HL-60 (cell line): ENCODE results near the gene ISYNA1.
A peak's percentile ranks its signal among the peaks of the same experiment; 100 is the strongest.

ENCODE experiments used
- DNase-seq, 2 experiments: peaks; one replicate each; pipeline ENCODE4 v3.0.0-alpha.2; 2010 to 2020; ENCODE audit warnings: low read depth in 1 of 2, low spot score in 1 of 2
- H3K27ac ChIP-seq: fragments of 250-450 bp; sonication (Bioruptor Pico); replicated peaks from 2 replicates; pipeline ENCODE4 v1.5.1; 2020; ENCODE audit warnings: mild to moderate bottlenecking, moderate library complexity
- H3K27me3 ChIP-seq: fragments of 250-450 bp; sonication (Bioruptor Pico); 2 replicates; pipeline ENCODE4 v1.5.1; 2021; ENCODE audit warnings: mild to moderate bottlenecking, moderate library complexity; ENCODE audit not compliant: insufficient read depth, poor library complexity, severe bottlenecking
- H3K4me3 ChIP-seq: replicated peaks from 2 replicates; pipeline ENCODE4 v1.5.1; 2011; ENCODE audit warnings: mild to moderate bottlenecking, control low read depth, low read length; ENCODE audit not compliant: insufficient read depth
- GABPA ChIP-seq: IDR thresholded peaks from 2 replicates; pipeline ENCODE4 v1.6.1; 2012; ENCODE audit warnings: low read depth
- POLR2AphosphoS5 ChIP-seq: IDR thresholded peaks from 2 replicates; pipeline ENCODE4 v1.6.1; 2012; ENCODE audit warnings: low read depth
- SPI1 ChIP-seq: IDR thresholded peaks from 2 replicates; pipeline ENCODE4 v1.6.1; 2012; ENCODE audit warnings: low read depth, mild to moderate bottlenecking, borderline replicate concordance
- TF ChIP-seq, protein P1 (sequence below): IDR thresholded peaks from one replicate; pipeline ENCODE4 v1.5.1; 2011; ENCODE audit warnings: low read length, control low read depth, inconsistent platforms; ENCODE audit not compliant: insufficient read depth
- TF ChIP-seq, protein P2 (sequence below): IDR thresholded peaks from 2 replicates; pipeline ENCODE4 v1.6.1; 2012; ENCODE audit warnings: low read depth; ENCODE audit not compliant: insufficient replicate concordance

Gene ISYNA1

DNA sequence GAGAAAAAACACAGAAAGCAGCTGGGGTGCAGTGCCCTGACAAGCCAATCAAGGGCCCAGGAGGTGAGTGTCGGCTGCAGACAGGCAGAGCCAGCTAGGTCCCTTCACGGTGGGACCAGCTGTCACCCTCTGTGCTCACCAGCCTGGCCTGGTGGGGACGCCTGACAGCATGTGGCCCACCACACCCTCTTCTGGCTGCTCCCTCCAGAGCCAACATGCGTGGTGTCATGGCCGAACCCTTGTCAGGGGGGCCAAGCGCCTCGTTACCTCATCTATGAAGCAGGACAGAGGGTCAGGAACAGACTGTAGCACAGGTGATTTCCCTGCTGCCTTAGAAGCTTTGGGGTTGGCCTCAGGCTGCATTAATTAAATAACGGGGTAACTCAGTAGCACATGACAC, 40.0 kb upstream of the ISYNA1 start:
- H3K27ac ChIP-seq, result peak overlapping the region; percentile 66
- H3K27me3 ChIP-seq, result no peaks in the 10 kb centered on the region
- DNase-seq, result no peak
- TF ChIP-seq POLR2AphosphoS5 (no peak), GABPA (no peak), SPI1 (no peak)
- TF ChIP-seq, protein P1, sequence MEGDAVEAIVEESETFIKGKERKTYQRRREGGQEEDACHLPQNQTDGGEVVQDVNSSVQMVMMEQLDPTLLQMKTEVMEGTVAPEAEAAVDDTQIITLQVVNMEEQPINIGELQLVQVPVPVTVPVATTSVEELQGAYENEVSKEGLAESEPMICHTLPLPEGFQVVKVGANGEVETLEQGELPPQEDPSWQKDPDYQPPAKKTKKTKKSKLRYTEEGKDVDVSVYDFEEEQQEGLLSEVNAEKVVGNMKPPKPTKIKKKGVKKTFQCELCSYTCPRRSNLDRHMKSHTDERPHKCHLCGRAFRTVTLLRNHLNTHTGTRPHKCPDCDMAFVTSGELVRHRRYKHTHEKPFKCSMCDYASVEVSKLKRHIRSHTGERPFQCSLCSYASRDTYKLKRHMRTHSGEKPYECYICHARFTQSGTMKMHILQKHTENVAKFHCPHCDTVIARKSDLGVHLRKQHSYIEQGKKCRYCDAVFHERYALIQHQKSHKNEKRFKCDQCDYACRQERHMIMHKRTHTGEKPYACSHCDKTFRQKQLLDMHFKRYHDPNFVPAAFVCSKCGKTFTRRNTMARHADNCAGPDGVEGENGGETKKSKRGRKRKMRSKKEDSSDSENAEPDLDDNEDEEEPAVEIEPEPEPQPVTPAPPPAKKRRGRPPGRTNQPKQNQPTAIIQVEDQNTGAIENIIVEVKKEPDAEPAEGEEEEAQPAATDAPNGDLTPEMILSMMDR, result no peak
- TF ChIP-seq, protein P2, sequence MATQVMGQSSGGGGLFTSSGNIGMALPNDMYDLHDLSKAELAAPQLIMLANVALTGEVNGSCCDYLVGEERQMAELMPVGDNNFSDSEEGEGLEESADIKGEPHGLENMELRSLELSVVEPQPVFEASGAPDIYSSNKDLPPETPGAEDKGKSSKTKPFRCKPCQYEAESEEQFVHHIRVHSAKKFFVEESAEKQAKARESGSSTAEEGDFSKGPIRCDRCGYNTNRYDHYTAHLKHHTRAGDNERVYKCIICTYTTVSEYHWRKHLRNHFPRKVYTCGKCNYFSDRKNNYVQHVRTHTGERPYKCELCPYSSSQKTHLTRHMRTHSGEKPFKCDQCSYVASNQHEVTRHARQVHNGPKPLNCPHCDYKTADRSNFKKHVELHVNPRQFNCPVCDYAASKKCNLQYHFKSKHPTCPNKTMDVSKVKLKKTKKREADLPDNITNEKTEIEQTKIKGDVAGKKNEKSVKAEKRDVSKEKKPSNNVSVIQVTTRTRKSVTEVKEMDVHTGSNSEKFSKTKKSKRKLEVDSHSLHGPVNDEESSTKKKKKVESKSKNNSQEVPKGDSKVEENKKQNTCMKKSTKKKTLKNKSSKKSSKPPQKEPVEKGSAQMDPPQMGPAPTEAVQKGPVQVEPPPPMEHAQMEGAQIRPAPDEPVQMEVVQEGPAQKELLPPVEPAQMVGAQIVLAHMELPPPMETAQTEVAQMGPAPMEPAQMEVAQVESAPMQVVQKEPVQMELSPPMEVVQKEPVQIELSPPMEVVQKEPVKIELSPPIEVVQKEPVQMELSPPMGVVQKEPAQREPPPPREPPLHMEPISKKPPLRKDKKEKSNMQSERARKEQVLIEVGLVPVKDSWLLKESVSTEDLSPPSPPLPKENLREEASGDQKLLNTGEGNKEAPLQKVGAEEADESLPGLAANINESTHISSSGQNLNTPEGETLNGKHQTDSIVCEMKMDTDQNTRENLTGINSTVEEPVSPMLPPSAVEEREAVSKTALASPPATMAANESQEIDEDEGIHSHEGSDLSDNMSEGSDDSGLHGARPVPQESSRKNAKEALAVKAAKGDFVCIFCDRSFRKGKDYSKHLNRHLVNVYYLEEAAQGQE, result no peak
- H3K4me3 ChIP-seq, result no peak overlapping the region

DNA sequence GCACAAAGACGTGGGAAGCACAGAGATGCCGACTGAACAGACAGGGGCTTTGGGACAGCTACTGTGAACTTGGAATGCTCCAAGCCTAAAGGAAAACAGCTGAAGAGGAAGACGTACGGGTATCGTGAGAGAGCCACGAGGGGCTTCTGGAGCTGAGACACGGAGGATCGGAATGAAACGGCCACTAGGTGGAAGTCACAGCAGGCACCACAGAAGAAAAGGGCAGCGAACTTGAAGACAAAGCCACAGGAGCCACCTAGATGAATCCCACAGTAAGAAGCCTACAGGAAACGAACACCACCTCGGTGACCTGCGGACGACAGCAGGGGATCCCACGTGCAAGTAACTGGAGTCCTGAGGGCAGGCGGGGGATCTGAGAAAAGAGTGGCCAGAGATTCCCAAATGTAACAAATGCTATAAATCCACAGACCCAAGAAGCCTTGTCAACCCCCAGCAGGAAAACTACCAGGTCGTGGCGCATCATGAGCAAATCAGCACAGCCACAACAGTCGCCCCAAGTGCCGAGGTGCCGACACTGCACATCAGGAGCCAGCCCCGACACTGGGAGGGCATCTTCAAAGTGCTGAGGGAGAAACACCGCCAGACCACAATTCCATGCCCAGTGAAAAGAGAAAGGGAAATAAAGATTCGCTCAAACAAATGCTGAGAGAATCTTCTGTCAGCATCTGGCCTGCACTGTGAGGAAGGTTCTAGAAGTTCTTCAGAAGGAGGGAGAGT, 39.3 kb upstream of the ISYNA1 start:
- Histone ChIP-seq H3K4me3 (no peak overlapping the region), H3K27ac (no peak overlapping the region), H3K27me3 (no peaks in the 10 kb centered on the region)
- TF ChIP-seq, protein P1, result no peak
- TF ChIP-seq POLR2AphosphoS5 (no peak), GABPA (no peak)
- DNase-seq, result peak in 1 of 2 experiments; percentile 39

DNA sequence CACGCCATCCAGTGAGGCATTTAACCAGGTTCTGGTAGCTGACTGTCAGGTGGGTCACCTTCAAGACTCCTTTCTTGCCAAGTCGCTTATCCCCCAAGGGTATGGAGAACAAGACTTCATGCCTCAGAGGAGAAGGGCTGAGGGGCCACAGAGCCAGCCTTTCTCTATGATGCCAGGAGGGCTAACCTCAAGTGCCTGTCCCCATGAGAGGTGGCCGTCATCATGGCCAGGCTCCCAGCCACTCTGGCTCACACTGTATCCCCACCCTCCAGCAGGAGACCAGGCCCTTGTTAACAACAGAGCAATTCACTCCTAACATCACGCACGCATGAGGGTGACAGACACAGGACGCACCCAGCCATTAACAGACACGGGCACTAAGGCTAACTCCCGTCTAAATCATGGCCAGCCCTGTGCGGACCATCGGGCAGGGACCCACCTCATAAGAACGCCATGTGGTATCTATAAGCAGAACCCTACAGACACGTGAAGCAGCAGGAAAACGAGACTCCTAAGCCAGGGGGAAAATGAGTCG, 38.6 kb upstream of the ISYNA1 start:
- H3K27me3 ChIP-seq, result no peaks in the 10 kb centered on the region
- DNase-seq, result no peak
- TF ChIP-seq GABPA (no peak), SPI1 (no peak), POLR2AphosphoS5 (no peak)
- TF ChIP-seq, protein P2, result no peak
- TF ChIP-seq, protein P1, result no peak
- H3K27ac ChIP-seq, result no peak overlapping the region
- no peak overlapping the region for H3K4me3 ChIP-seq
